HG03521 (cell line): ENCODE results near the gene LAPTM5.

Experiments used
- ATAC-seq: cut with Tn5 transposase; IDR thresholded peaks from one replicate; pipeline ENCODE4 v1.9.1; 2021; ENCODE audit warnings: mild to moderate bottlenecking, moderate library complexity; ENCODE audit not compliant: unreplicated experiment

The LAPTM5 gene

GRCh38 chr1:30718636-30719405, 38.8 kb downstream of the LAPTM5 start:
- ATAC-seq, result peak; percentile 47

- ATAC-seq, result peak; percentile 84
Measured at GRCh38 chr1:30718091-30718635, 39.4 kb downstream of the LAPTM5 start.

- ATAC-seq, result no peak
Measured at GRCh38 chr1:30716646-30717045, 40.9 kb downstream of the LAPTM5 start.

DNA sequence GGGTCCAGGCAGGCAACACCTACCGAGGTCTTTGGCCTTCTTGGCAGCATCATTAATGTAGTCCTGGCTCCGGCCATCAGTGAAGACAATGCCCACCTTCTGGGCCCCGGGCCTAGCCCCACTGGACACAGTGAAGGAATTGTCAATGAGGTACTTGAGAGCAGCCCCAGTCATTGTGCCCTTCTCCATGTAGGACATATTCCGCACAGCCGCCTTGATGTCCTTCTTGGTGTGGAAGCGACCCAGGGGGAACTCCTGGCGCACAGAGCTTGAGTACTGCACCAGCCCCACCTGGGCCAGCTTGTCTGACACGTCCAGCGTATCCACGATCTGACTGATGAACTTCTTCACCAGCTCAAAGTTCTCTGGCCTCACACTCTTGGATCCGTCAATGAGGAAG, 41.7 kb downstream of the LAPTM5 start:
- ATAC-seq, result no peak

- no peak for ATAC-seq
Measured at GRCh38 chr1:30715216-30715615, 42.4 kb downstream of the LAPTM5 start.

DNA sequence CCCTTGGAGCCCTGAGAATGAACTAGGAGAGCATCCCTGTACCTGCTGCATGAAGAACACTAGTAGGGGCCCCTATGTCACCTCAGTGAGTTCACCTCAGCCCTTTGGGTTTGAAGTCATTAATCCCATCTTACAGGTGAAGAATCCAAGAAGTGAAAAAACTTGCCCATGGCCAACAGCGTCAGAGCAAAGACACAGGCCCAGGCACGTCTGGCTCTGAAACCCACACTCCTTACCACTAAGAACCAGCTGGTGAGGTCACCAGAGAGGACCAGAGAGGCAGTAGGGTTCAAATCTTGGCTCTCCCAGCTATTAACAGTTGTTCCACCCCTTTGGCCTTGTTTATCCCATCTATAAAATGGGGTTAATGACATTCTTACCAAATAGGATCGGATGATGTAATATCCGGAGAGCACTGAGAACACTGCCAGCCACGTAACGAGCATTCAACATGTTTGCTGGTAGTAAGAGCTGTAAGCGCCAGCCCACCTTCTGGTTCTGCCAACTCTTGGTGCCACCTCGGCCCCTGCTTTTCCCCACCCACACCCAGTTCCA, 43.0 kb downstream of the LAPTM5 start:
- no peak for ATAC-seq

DNA sequence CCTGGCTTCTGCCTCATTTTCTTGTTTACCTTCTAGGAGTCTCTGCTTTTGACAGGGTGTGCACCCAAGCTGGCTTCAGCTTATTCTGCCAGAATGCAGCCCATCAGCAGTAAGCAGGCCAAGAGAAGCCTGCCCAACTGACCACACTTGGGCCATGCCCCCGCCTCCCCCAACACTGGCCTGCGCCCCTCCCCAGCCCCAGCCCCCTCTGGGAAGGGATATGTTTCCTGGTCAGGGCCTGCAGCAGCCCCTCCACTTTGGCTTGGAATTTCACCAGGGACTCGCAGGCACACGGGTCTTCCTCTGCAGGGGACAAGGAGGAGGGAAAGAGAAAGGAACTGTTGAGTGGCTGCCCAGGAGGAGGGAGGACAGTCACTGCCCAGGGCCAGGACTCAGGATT, 43.5 kb downstream of the LAPTM5 start:
- no peak for ATAC-seq

DNA sequence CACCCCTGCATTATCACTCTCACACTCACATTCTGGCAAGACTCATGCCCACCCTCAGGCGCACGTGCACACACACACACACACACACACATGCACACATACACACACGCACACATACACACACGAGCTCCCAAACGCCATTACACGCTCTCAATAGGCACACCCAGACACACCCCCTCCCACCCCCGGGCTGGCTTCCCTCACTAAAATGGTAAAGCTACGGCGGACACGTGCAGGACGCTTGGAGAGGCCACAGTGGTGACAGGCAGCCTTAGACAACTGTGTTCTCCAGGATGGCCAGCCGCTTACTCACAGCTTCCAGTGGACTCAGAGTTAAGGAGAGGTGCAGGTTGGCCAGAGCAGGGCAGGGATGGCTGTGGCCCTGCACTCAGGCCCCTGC, 44.3 kb downstream of the LAPTM5 start:
- no peak for ATAC-seq

GRCh38 chr1:30712583-30712982, 45.0 kb downstream of the LAPTM5 start:
- ATAC-seq, result no peak

- ATAC-seq, result no peak
Measured at GRCh38 chr1:30710407-30710806, 47.2 kb downstream of the LAPTM5 start.

- ATAC-seq, result no peak
Measured at GRCh38 chr1:30708361-30708728, 49.2 kb downstream of the LAPTM5 start.

GRCh38 chr1:30707412-30708360, 49.9 kb downstream of the LAPTM5 start:
- ATAC-seq, result no peak

- ATAC-seq, result no peak
Measured at GRCh38 chr1:30706528-30706927, 51.0 kb downstream of the LAPTM5 start.

GRCh38 chr1:30705698-30706097, 51.9 kb downstream of the LAPTM5 start:
- no peak for ATAC-seq

DNA sequence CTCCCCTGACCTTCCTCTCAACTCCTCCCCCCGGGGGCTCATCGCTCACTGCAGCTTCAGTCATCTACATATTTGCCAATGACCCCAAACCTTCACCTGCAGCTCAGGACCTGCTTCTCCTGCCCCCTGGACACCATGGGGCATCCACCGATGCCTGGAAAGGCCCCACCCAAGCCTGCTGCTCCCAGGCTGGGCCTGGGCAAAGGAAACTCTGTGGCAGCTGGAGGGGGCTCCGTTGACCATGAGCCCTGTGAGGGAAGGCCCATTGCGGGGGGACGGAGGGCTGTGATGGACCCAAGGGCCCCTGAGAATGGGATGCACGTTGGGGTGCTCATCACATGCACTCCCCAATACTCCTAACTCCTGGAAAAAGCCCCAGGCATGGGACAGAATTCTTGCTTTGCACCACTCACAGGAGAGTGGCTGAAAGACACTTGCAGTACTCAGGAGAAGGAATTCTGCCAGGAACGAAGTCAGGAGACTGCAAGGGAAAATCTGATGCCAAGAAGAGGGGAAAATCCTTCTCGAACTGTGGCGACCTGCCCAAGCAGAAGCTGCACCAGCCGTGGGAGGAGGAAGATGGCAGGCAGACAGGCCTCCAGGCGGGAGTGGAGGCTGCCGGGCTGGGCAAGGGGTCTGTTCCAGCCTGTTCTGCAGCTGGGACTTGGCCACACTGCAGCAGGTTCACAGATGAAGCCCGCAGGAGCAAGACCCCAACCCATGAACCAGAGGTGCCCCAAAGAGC, 52.6 kb downstream of the LAPTM5 start:
- no peak for ATAC-seq

- no peak for ATAC-seq
Measured at GRCh38 chr1:30704271-30704670, 53.3 kb downstream of the LAPTM5 start.

- no peak for ATAC-seq
Measured at GRCh38 chr1:30702823-30703222, 54.8 kb downstream of the LAPTM5 start.

- no peak for ATAC-seq
Measured at GRCh38 chr1:30701258-30701633, 56.3 kb downstream of the LAPTM5 start.

GRCh38 chr1:30700528-30701257, 56.9 kb downstream of the LAPTM5 start:
- no peak for ATAC-seq

- no peak for ATAC-seq
Measured at GRCh38 chr1:30699762-30700161, 57.8 kb downstream of the LAPTM5 start.
